Measurements from ENCODE around the gene HIPK1. TPM values are rescaled to one million over a fixed set of nuclear protein-coding genes. Genes with fewer than 3 reads are reported as not detected.
"Not testable (repeated sequence)": the region's sequence is repeated elsewhere in the genome, so short reads cannot be mapped to it uniquely, and the experiment has no call there.

Gene HIPK1
- total RNA-seq, 2 experiments from 2014 or later, result 93.0 to 99.4 TPM

DNA sequence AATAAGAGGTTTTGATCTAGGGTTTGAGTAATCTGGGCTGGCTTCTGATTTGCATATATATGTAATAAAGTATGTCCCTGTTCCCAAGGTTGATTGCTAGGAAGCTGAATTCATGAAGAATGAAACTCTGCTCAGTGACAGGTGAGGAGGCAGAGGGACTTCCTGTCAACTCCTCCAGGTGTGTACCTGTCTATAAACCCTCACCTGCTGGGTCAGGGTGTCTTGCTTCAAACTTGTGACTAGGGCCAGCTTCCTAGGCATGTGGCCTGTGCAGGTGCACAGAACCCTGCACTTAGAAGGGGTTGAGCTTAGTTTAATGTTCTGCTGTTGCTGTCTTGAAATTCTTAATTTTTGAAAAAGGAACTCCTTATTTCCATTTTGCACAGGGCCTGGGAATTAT is 71.3 kb downstream of the HIPK1 start:
- Mint-ChIP-seq H3K27me3 (peaks cover 13% of the 10 kb centered on the region), H3K36me3 (peaks cover 2% of the 10 kb centered on the region), H3K4me3 (no peak overlapping the region), H3K27ac (no peak overlapping the region), H3K9me3 (peaks cover 6% of the 10 kb centered on the region), H3K4me1 (peaks cover 5% of the 10 kb centered on the region)
- POLR2A ChIA-PET, result no interaction called here
- DNase-seq (no peak), ATAC-seq (ENCODE audit: low read depth) (no peak)

DNA sequence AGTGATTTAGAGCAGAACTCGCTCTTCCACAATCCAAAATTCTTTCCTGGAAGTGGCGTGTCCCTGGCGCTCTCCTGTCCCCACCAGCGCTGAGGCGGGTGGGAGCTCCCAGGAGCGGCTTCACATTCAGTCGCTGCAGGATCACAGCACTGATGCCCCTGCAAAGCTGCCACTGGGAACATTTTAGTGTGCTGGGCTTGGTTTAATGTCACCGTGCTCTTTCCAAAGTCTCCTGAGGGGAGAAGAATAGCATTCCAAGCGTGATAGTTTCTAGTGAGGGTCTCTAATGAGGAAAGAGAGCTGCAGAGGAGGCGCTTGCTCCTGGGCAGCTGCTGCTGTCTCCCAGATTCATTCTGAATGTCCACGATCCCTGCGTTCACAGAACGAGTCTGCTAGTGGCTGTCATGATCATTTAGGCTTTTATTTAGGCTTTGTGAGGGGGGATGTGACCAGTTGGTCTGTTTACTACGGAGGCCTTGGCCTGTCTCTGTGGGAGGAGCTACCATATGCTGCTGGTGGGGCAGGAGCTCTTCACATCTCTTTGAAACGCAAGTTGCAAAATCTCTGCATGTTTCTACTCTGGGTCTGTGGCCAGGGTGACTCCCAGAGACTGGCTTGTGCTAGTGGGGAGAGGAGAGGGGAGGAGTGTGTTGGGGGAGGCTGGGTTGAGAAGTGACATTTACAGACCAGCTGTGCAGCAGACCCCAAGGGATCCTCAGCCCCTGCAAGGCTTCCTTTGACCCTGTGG is 73.5 kb downstream of the HIPK1 start:
- peaks cover 2% of the 10 kb centered on the region for H3K9me3 Mint-ChIP-seq
- H3K4me1 Mint-ChIP-seq, result peaks cover 5% of the 10 kb centered on the region
- DNase-seq (no peak), ATAC-seq (ENCODE audit: low read depth) (no peak)
- no peak overlapping the region for H3K27ac Mint-ChIP-seq
- peaks cover 13% of the 10 kb centered on the region for H3K27me3 Mint-ChIP-seq
- POLR2A ChIA-PET, result no interaction called here
- no peaks in the 10 kb centered on the region for H3K36me3 Mint-ChIP-seq
- no peak overlapping the region for H3K4me3 Mint-ChIP-seq

DNA sequence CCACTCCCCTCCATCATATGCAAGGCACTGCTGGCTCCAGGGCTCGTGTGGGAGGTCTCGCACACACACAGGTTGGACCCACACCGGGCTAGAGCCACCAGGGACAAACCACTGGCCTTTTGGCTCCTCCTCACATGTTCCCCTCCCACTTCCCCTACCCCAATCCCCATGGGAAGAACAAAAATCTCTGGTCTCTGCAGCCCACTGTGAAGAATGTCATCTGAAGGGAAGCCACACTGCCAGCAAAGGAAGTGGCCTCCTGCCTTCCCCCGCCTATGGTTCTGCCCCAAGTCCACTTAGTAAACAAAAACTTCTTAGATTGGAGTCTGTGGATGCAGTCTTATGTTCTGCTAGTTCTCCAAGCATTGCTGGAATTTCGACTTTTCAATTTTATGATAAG is 74.3 kb downstream of the HIPK1 start:
- POLR2A ChIA-PET, result no interaction called here
- no peaks in the 10 kb centered on the region for H3K36me3 Mint-ChIP-seq
- peaks cover 2% of the 10 kb centered on the region for H3K9me3 Mint-ChIP-seq
- no peak overlapping the region for H3K27ac Mint-ChIP-seq
- H3K4me1 Mint-ChIP-seq, result peaks cover 2% of the 10 kb centered on the region
- no peak for DNase-seq
- peaks cover 10% of the 10 kb centered on the region for H3K27me3 Mint-ChIP-seq
- H3K4me3 Mint-ChIP-seq, result no peak overlapping the region
- no peak for ATAC-seq (ENCODE audit: low read depth)

DNA sequence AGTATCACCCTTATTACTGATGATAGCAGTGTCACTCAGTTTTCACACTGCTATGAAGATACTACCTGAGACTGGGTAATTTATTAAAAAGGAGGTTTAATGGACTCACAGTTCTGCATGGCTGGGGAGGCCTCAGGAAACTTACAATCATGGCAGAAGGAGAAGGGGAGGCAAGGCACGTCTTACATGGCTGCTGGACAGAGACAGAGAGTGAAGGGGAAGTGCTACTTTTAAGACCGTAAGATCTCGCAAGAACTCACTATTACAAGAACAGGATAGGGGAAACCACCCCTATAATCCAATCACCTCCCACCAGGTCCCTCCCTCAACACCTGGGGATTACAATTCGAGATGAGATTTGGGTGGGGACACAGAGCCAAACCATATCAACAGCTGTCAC is 77.7 kb downstream of the HIPK1 start:
- POLR2A ChIA-PET; ATAC-seq (ENCODE audit: low read depth); H3K4me3 Mint-ChIP-seq; H3K27ac Mint-ChIP-seq; H3K9me3 Mint-ChIP-seq; H3K36me3 Mint-ChIP-seq; H3K4me1 Mint-ChIP-seq; DNase-seq: not testable (repeated sequence)
- peaks cover 12% of the 10 kb centered on the region for H3K27me3 Mint-ChIP-seq

DNA sequence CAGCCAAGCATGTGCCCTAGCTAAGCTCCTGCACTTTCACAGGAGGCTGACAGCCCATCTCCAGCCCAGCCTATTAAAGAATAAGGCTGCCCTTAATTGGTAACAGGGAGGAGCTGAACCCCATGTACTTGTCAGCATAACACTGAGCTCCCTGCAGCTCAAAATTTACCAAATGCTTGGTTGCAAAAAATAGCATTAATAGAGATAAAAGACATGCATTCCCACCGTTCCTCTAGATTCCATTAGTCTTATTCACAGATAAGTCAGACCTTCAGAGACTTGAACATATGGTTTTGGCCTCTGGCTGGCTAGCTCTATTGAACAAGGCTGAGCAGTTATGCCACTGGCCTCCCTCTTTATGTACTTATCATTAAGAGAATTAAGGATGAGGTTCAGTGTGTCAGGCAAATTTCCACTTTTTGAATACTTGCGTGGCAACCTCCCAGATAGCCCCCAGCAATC is 79.4 kb downstream of the HIPK1 start:
- DNase-seq (no peak), ATAC-seq (ENCODE audit: low read depth) (no peak)
- Mint-ChIP-seq H3K27me3 (peaks cover 13% of the 10 kb centered on the region), H3K27ac (no peak overlapping the region), H3K4me3 (no peak overlapping the region), H3K4me1 (peaks cover 1% of the 10 kb centered on the region), H3K9me3 (peaks cover 2% of the 10 kb centered on the region), H3K36me3 (no peaks in the 10 kb centered on the region)
- POLR2A ChIA-PET, result no interaction called here

DNA sequence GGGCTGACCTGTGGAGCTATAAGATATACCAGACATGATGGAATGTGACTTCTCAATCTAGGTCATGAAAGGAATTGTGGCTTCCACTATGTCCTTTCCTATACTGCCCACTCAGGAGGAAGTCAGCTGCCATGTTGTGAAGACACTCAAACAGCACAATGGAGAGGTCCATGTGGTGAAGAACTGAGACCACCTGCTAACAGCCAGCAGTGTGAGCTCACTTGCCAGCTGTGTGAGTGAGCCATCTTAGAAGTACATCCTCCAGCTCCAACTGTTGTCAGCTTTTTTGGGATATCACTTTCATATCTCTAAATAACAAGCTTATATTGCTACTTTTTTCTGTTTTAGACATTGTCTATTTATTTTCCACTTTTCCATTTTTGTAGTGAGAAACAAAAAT is 79.9 kb downstream of the HIPK1 start:
- Mint-ChIP-seq H3K4me3 (no peak overlapping the region), H3K4me1 (no peaks in the 10 kb centered on the region), H3K9me3 (peaks cover 2% of the 10 kb centered on the region), H3K27ac (no peak overlapping the region), H3K27me3 (peaks cover 13% of the 10 kb centered on the region), H3K36me3 (no peaks in the 10 kb centered on the region)
- POLR2A ChIA-PET, result no interaction called here
- ATAC-seq (ENCODE audit: low read depth) (no peak), DNase-seq (no peak)

DNA sequence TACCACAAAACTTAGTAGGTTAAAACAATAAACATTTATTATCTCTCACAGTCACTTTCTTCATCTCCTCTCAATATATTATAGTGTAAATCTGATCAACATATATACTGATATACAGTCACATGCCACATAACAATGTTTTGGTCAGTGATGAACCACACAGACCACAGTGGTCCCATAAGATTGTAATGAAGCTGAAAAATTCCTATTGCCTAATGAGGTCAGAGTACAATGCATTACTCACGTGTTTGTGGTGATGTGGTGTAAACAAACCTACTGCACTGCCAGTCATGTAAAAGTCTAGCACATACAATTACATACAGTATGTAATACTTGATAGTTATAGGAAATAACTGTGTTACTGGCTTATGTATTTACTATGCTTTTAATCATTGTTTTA is 80.3 kb downstream of the HIPK1 start:
- no peak overlapping the region for H3K27ac Mint-ChIP-seq
- ATAC-seq (ENCODE audit: low read depth) (no peak), DNase-seq (no peak)
- H3K9me3 Mint-ChIP-seq, result peaks cover 2% of the 10 kb centered on the region
- H3K4me3 Mint-ChIP-seq, result no peak overlapping the region
- H3K4me1 Mint-ChIP-seq, result no peaks in the 10 kb centered on the region
- H3K27me3 Mint-ChIP-seq, result peaks cover 13% of the 10 kb centered on the region
- POLR2A ChIA-PET, result no interaction called here
- no peaks in the 10 kb centered on the region for H3K36me3 Mint-ChIP-seq

DNA sequence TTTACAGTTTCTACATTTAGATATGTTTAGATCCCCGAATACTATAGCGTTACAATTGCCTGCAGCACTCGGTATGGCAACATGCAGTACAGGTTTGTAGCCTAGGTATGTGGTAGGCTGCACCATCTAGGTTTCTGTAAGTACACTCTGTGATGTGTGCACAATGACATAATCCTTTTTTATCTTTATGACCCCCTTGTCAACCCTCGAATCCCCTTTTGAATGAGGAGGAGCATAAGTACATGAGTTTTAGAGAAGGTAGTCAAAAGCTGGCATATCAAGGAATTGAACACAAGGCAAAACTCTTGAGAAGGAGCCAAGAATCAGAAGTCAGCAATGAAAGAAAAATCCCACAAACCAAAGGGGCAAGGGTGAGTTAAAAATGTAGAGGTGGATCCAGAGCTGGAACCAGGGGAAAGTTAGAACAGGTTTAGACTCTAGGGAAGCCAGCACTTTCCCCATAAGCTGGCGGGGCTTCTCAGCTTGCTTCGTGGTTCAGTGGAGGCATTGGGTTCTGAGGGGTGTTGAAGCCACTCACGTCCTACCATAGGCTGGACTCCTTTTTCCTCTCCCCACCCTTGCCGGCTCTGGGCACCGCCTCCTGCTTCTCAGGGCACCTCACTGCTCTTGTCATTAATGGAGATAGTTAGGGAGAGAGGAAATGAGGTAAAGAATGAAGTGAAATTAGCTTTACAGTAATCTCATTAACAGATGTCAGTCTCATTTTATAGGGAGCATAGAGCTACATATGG is 81.5 kb downstream of the HIPK1 start:
- Mint-ChIP-seq H3K4me3 (no peak overlapping the region), H3K36me3 (no peaks in the 10 kb centered on the region), H3K4me1 (no peaks in the 10 kb centered on the region), H3K9me3 (no peaks in the 10 kb centered on the region), H3K27ac (no peak overlapping the region), H3K27me3 (peaks cover 13% of the 10 kb centered on the region)
- ATAC-seq (ENCODE audit: low read depth), result no peak
- POLR2A ChIA-PET, result interaction anchor here (0.7 kb wide), 1 partner anchor 63 kb away, joined by 3 read pairs; no protein-coding TSS in a partner anchor
- no peak for DNase-seq

DNA sequence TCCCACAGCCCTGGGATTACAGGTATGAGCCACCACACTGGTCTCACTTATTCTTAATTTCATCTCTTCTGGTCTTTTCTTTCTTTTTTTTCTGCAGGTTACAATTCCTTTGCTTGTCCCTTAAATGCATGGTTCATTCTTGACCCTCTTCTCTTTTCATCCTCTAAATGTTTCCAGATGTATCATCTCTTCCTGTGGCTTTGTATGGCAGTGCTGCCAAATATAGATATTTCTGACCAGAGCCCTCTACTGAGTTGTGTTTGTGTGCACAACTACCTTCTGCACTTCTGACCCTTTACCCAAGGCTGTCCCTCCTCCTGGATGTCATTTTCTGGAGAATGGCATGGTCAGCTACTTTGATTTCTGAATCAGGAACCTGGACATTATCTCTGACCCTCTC is 82.7 kb downstream of the HIPK1 start:
- no peaks in the 10 kb centered on the region for H3K4me1 Mint-ChIP-seq
- no peak overlapping the region for H3K4me3 Mint-ChIP-seq
- H3K27me3 Mint-ChIP-seq, result peaks cover 14% of the 10 kb centered on the region
- no peak for ATAC-seq (ENCODE audit: low read depth)
- H3K9me3 Mint-ChIP-seq, result no peaks in the 10 kb centered on the region
- no peaks in the 10 kb centered on the region for H3K36me3 Mint-ChIP-seq
- H3K27ac Mint-ChIP-seq, result no peak overlapping the region
- POLR2A ChIA-PET, result no interaction called here
- no peak for DNase-seq

DNA sequence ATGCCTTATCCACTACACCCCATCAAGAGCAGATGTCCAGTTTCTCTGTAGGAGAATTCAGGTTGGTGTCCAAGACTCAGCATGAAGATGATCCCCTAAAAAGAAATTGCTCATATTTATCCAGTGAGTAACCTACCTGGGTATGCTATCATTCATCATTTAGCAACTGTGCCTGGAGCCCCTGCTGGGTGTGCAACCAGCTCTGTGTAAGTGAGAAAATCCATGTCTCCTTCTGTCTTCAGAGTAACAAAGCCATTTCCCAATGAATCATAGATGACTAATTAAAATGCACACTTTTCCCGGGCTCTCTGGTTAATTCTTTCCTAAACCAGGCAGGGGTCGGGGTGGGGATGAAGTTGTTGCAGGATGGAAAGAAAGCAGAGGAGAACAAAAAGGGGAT is 86.0 kb downstream of the HIPK1 start:
- Mint-ChIP-seq H3K4me1 (no peaks in the 10 kb centered on the region), H3K27ac (no peak overlapping the region), H3K4me3 (no peak overlapping the region), H3K36me3 (no peaks in the 10 kb centered on the region), H3K9me3 (peaks cover 2% of the 10 kb centered on the region), H3K27me3 (peaks cover 9% of the 10 kb centered on the region)
- ATAC-seq (ENCODE audit: low read depth) (no peak), DNase-seq (no peak)
- POLR2A ChIA-PET, result no interaction called here

DNA sequence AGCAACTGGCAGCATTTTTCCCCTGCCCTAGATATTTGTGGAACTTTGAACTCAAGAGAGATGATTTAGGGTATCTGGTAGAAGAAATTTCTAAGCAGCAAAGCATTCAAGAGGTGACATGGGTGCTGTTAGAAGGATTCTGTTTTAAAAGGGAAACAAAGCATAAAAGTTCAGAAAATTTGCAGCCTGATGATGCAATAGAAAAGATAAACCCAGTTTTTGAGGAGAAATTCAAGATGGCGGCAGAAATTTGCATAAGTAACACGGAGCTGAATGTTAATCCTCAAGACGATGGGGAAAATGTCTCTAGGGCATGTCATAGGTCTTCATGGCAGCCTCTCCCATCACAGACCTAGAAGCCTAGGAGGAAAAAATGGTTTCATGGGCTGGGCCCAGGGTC is 90.6 kb downstream of the HIPK1 start:
- not testable (repeated sequence) for H3K27ac Mint-ChIP-seq

DNA sequence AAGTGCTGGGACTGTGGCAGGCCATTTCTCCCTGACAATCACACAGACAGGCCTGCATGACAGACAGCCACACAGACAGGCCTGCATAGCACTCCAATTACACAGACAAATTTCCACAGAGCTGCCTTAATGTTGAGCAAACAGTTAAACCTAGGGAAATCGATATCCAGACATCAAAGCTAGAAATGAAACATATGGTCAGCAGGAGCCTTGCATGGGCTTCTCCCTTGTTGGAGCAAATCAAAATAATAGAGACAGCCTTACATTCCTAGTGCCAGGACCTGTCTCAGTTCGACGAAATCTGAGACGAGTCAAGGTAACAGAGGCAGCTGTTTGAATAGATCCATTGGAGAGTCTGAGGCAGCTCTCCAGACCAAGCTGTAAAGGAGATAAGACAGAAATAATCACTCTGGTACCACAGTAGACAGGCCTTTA is 92.6 kb downstream of the HIPK1 start:
- no peak overlapping the region for H3K4me3 Mint-ChIP-seq
- H3K36me3 Mint-ChIP-seq, result no peaks in the 10 kb centered on the region
- H3K27ac Mint-ChIP-seq, result no peak overlapping the region
- no peaks in the 10 kb centered on the region for H3K4me1 Mint-ChIP-seq
- ATAC-seq (ENCODE audit: low read depth) (no peak), DNase-seq (no peak)
- POLR2A ChIA-PET, result no interaction called here
- H3K9me3 Mint-ChIP-seq, result peaks cover 2% of the 10 kb centered on the region
- peaks cover 1% of the 10 kb centered on the region for H3K27me3 Mint-ChIP-seq

More for the DNA sequence above, 90.6 kb downstream of the HIPK1 start:
- H3K36me3 Mint-ChIP-seq; H3K27me3 Mint-ChIP-seq; DNase-seq; H3K4me3 Mint-ChIP-seq; POLR2A ChIA-PET; H3K9me3 Mint-ChIP-seq; ATAC-seq (ENCODE audit: low read depth); H3K4me1 Mint-ChIP-seq: not testable (repeated sequence)

DNA sequence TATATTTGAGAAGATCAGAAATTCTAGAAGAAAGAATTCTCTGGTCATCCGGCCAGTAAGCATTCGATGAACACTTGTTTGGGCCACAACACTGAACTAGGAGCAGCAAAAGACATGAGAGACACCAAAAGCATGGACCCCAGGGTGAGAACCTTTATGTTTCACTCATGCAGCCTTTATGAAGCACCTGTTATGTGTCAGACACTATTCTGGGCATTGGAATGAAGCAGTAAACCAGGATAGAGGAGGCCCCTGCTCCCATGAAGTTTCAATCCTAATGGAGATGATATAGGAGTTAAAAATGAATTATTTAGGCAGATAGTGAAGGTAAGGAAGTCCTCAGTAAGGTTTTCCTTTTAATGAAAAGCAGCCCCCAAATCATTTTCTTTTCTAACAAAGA is 93.8 kb downstream of the HIPK1 start:
- POLR2A ChIA-PET, result no interaction called here
- DNase-seq, result no peak
- Mint-ChIP-seq H3K4me3 (no peak overlapping the region), H3K36me3 (no peaks in the 10 kb centered on the region), H3K27me3 (no peaks in the 10 kb centered on the region), H3K4me1 (no peaks in the 10 kb centered on the region), H3K27ac (no peak overlapping the region), H3K9me3 (peaks cover 3% of the 10 kb centered on the region)
- no peak for ATAC-seq (ENCODE audit: low read depth)

DNA sequence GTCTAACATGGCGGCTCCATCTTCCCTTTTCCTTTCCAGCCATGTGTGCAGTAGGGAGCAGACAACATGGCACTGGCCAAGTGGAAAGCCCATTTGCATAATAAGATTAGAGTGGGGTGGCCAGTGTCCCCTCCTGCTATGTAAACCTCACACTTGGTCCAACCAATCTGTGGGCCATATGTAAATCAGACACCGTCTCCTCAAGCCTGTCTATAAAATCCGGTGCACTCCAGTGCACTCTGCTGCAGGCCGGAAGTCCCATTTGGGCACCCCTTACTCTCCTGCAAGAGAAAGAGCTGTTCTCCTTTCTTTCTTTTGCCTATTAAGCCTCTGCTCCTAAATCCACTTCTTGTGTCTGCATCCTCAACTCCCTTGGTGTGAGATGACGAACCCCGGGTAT is 94.3 kb downstream of the HIPK1 start:
- H3K4me3 Mint-ChIP-seq, result no peak overlapping the region
- POLR2A ChIA-PET, result no interaction called here
- ATAC-seq (ENCODE audit: low read depth) (no peak), DNase-seq (no peak)
- H3K36me3 Mint-ChIP-seq, result no peaks in the 10 kb centered on the region
- peaks cover 3% of the 10 kb centered on the region for H3K9me3 Mint-ChIP-seq
- no peaks in the 10 kb centered on the region for H3K4me1 Mint-ChIP-seq
- no peak overlapping the region for H3K27ac Mint-ChIP-seq
- no peaks in the 10 kb centered on the region for H3K27me3 Mint-ChIP-seq

Measured in activated naive CD8-positive, alpha-beta T cell treated with anti-CD3 and anti-CD28 coated beads, Interleukin-2, amount 10 ng/mL, durations not matched to agents 7 days and 5 days (primary cell).